GM18909 (cell line): Measurements from ENCODE around the gene MICALL1.

ENCODE experiments used
- ATAC-seq: cut with Tn5 transposase; IDR thresholded peaks from one replicate; pipeline ENCODE4 v1.9.1; 2021; ENCODE audit warnings: mild to moderate bottlenecking; ENCODE audit not compliant: unreplicated experiment, poor library complexity

The MICALL1 gene

GRCh38 chr22:37979782-37980181, 73.7 kb downstream of the MICALL1 start:
- no peak for ATAC-seq

DNA sequence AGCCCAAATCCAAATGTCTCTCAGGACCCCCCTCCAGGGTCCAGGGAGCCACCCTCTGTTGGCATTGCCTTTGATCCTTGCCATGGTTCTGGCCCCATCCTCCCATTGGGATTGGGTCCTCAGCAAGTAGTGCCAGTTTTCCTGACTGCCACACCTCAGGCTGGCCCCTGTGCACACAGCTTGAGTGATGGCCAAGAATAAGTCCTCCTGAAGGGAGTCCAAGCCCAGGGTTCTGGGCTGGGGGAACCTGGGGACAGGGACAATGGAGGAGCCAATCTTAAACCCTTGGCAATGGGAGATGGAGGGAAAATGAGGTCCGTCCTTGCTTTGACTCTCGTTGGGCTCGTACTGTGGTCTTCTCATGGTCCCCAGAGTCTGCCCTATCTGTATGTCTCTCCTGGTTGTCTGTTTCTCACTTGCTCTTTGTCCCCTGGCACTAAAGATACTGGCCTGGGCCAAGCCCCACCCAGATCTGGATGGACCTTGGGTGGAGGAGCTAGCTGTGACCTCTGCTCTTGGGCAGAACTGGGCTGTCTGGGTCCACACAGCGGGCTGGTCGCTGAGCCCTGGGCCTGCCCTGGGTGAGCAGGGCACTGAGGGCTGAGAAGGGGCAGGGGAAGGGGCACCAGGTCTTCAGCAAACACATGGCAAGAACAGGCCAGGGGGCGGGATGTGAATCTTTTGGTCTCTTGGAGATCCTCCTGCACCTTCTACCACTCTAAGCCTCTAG, 75.3 kb downstream of the MICALL1 start:
- no peak for ATAC-seq

DNA sequence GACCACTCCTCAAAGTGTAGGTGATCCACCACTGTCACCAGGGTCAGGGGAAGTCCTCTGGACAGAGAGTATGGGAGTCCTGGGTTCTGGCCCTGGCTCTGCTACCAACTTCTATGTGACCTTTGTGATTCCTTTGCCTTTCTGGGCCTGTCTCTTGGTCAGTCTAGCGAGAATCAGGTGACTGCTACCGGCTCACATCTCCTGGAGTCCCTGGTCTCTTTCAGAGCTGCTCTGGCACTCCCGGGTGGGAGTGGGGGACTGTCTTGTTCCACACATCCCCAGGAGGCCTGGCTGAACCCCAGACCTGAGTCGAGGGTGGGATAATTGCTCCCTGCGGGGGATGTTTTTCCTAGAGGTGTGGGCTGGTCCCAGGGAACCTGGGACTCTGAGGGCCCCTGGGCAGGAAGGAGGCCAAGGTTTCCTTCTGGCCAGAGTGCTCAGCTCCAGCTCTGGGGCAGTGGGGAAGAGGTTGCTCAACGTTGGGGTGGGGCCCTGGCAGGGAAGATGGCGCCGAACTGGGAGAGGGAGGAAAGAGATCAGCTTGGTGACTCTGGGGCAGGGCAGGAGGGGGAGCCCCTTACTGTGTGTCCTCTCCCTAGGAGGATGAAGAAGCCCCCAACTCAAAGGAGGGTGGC, 76.2 kb downstream of the MICALL1 start:
- no peak for ATAC-seq

- no peak for ATAC-seq
These were observed 77.1 kb downstream of the MICALL1 start for GRCh38 chr22:37982938-37983859.

- ATAC-seq = no peak
These were observed 78.0 kb downstream of the MICALL1 start, which contains the start of gene SOX10 for GRCh38 chr22:37983860-37984791. TSS of gene SOX10 (minus strand) at chr22:37984555. CDS start at chr22:37983784, 771 bp downstream.

DNA sequence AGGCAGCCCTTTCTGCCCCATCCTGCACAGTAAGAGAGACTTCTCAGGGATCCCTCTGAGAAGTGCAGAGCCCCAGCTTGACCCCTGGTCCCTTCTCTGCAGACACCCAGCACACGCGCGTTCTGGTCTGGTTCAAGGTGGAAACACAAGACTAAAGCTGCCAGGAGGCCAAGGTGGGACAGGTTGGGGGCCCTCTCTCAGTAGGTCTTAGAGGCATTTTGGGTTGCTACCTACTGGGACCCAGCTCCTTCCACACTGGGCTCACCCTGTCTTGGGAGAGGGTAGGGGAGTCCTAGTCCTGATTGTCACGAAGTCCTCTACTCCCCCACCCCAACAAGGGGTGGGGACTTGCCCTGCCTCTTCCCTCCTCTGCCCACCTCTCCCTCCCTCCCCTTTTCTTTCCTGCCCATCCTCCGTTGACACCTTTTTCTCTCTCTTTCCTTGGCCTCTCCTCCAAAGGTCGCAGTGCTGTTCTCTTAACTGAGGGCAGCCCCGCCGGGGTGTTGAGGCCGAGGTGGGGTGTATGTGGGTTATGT, 79.0 kb downstream of the MICALL1 start:
- no peak for ATAC-seq

DNA sequence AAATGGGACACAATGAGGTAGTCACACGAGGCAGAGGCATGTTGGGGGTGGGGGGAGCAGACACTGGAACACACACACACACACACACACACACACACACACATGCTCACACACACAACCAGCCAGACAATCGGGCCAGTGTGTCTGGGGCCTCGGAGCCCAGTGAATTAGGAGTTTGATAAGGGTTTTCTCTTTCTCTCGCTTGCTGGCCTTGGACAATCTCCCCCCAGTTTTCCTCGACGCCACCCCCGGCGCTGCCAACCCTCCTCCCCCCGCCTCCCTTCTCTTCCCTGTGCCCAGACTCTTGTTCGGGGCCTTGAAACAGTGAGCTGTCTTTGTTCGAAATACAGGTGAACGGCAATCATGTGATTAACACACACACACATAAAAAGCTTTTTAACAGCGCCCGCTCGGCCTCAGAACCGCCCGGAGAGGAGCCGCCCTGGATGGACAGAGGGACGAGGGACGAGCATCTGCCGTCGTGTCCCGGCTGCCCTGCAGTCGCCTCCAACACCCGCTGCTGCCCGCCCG, 79.7 kb downstream of the MICALL1 start:
- ATAC-seq = no peak

DNA sequence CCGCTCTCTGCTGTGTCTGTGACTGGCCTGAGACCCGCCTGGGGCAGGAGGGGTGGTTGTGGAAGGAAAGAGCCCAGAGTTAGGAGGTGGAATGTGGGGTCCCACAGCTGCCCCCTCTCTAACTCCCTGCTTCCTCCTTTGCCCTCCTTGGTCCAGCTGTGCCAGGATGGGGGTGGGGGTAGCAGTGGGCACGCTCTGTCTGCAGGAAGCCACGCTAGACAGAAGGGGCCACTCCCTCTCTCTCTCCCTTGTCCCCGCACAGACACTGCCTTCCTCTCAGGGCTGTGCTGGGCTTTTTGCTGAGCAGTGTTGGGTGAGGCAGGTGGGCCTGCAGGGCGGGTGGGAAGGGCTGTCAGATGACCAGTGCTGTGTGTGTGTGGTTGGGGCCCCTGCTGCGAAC, 80.3 kb downstream of the MICALL1 start:
- no peak for ATAC-seq

DNA sequence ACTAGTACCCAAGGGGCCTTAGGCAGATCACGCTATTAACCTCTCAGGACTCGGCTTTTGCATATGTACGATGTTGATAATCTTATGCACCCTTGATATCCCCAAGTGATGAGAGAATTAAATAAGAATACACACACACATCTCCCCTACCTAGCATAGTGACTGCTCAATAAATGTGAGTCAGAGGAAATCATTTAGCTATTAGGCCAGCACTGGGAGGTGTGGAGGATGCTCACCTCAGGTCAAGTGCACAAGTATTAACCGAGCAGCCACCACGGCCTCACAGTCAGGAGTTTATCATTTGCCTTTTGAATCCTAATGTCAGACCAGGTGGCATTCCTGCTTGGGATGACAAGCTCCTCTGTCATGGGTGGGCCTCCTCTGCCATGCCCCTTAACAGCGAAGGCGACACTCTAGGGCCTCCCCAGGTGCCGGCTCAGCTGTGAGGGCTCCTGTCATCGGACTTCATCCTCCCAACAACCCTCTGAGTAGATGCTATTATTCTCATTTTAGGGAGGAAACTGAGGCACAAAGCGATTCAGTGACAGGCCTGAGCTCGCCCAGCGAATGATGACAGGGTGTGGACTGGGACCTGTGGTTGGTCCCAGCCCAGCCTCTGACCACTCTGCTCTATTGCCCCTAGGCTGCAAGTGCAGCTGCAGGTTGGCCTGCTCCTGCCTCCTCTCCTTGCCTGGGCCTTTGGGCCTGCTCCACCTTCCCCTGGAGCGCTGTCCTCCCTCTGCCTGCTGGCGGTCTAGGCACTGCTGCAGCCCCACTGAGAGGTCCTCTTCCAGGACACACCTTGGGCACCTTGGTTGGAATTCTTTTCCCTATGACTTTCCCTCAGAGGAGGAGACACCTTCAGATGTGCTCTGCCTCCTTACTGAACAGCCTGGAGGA, 83.3 kb downstream of the MICALL1 start:
- no peak for ATAC-seq

- ATAC-seq = no peak
These were observed 84.2 kb downstream of the MICALL1 start for GRCh38 chr22:37990301-37990700.

DNA sequence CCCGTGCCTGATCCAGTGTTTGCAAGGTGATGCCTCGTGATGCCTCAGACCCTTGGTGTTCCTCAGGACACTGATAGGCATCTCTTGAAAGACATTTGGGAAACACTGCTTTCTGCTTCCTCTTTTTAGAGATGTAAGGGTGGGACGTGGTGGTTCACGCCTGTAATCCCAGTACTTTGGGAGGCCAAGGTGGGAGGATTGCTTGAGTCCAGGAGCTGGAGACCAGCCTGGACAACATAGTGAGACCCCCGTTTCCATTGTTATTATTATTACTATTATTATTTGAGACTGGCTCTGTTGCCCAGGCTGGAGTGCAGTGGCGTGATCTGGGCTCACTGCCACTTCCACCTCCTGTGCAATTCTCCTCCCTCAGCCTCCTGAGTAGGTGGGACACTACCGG, 84.8 kb downstream of the MICALL1 start:
- ATAC-seq = no peak

DNA sequence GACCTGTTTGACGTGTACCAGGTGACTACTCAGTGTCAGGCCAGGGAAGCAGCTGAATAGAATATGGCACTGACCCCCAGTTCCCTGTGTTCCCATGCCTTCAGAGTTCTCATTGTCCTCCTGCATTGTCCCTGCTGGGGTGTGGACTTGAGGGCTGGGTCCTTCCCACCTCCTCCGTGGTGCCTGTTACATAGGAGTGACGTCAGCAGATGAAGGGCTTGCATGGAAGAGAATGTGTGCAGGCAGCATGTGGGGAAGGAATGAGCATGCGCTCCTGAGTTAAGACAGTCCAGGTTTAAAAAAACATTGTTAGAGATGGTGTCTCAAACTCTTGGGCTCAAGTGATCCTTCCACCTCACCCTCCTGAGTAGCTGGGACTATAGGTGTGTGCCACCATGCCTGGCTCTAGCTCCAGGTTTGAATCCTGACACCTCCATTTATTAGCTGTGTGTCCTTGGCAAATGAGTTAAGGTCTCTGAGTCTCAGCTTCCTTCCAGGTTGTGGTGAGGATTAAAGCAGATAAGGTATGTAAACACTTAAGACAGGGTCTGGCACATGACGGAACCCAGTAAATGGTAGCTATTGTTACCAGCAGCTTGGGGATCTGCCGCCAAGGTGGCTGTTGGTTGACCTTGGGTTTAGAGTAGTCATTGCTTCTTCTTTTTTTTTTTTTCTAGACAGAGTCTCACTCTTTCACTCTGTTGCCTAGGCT, 85.8 kb downstream of the MICALL1 start:
- no peak for ATAC-seq
